H9 (cell line): ENCODE data around the gene NDUFV3. TPM values are rescaled to one million over a fixed set of nuclear protein-coding genes. Genes with fewer than 3 reads are reported as not detected.

ENCODE experiments used
- DNase-seq: peaks from one replicate; pipeline ENCODE4 v3.0.0-alpha.2; 2017
- H2AFZ ChIP-seq: one replicate; pipeline ENCODE4 v1.6.1; 2013; ENCODE audit warnings: mild to moderate bottlenecking, low read length, control low read depth, moderate library complexity
- H2AK5ac ChIP-seq: 2 replicates; pipeline ENCODE4 v1.6.1; 2013; ENCODE audit warnings: low read length, control low read depth, mixed read lengths; ENCODE audit not compliant: insufficient read length
- H2BK120ac ChIP-seq: one replicate; pipeline ENCODE4 v1.6.1; 2013; ENCODE audit warnings: low read depth, mild to moderate bottlenecking, low read length, control low read depth, inconsistent platforms; ENCODE audit not compliant: poor library complexity, severe bottlenecking
- H2BK12ac ChIP-seq: 2 replicates; pipeline ENCODE4 v1.6.1; 2013; ENCODE audit warnings: low read length, control low read depth, mixed read lengths, low read depth; ENCODE audit not compliant: insufficient read length
- H2BK15ac ChIP-seq: 2 replicates; pipeline ENCODE4 v1.6.1; 2013; ENCODE audit warnings: low read depth, low read length, control low read depth
- H2BK20ac ChIP-seq: one replicate; pipeline ENCODE4 v1.6.1; 2013; ENCODE audit warnings: low read depth, mild to moderate bottlenecking, low read length, control low read depth, inconsistent platforms; ENCODE audit not compliant: poor library complexity, severe bottlenecking
- H2BK5ac ChIP-seq: 2 replicates; pipeline ENCODE4 v1.6.1; 2013; ENCODE audit warnings: low read length, control low read depth, mixed read lengths; ENCODE audit not compliant: insufficient read length
- H3K14ac ChIP-seq: 2 replicates; pipeline ENCODE4 v1.6.1; 2013; ENCODE audit warnings: low read length, control low read depth; ENCODE audit not compliant: insufficient read depth
- H3K18ac ChIP-seq: 2 replicates; pipeline ENCODE4 v1.6.1; 2013; ENCODE audit warnings: low read depth, mild to moderate bottlenecking, mixed read lengths, low read length, control low read depth; ENCODE audit not compliant: insufficient read length
- H3K23ac ChIP-seq: 2 replicates; pipeline ENCODE4 v1.6.1; 2013; ENCODE audit warnings: low read length, control low read depth, mixed read lengths, low read depth; ENCODE audit not compliant: insufficient read length
- H3K23me2 ChIP-seq: 2 replicates; pipeline ENCODE4 v1.6.1; 2013; ENCODE audit warnings: low read depth, mild to moderate bottlenecking, mixed read lengths, low read length, control low read depth; ENCODE audit not compliant: insufficient read length, poor library complexity, severe bottlenecking
- H3K27ac ChIP-seq: 2 replicates; pipeline ENCODE4 v1.5.1; 2013; ENCODE audit warnings: low read length, control low read depth, mixed read lengths, low read depth; ENCODE audit not compliant: insufficient read length
- H3K27me3 ChIP-seq: 2 replicates; pipeline ENCODE4 v1.6.1; 2013; ENCODE audit warnings: low read length, control low read depth, inconsistent platforms; ENCODE audit not compliant: insufficient read depth
- H3K4ac ChIP-seq: 2 replicates; pipeline ENCODE4 v1.6.1; 2013; ENCODE audit warnings: low read depth, mild to moderate bottlenecking, control low read depth, inconsistent platforms, low read length, moderate library complexity
- H3K4me1 ChIP-seq: 2 replicates; pipeline ENCODE4 v1.6.1; 2013; ENCODE audit warnings: low read length, control low read depth, inconsistent platforms; ENCODE audit not compliant: insufficient read depth
- H3K4me2 ChIP-seq: 2 replicates; pipeline ENCODE4 v1.6.1; 2013; ENCODE audit warnings: low read length, control low read depth, mixed read lengths; ENCODE audit not compliant: insufficient read length, insufficient read depth
- H3K56ac ChIP-seq: 2 replicates; pipeline ENCODE4 v1.6.1; 2013; ENCODE audit warnings: low read depth, mild to moderate bottlenecking, mixed read lengths, low read length, control low read depth; ENCODE audit not compliant: insufficient read length
- H3K79me1 ChIP-seq: 2 replicates; pipeline ENCODE4 v1.6.1; 2013; ENCODE audit warnings: low read depth, mild to moderate bottlenecking, moderate library complexity, low read length, control low read depth, inconsistent platforms; ENCODE audit not compliant: insufficient read depth, poor library complexity, severe bottlenecking
- H3K79me2 ChIP-seq: 2 replicates; pipeline ENCODE4 v1.6.1; 2013; ENCODE audit warnings: low read length, control low read depth, inconsistent platforms; ENCODE audit not compliant: insufficient read depth
- H3K9ac ChIP-seq: 2 replicates; pipeline ENCODE4 v1.6.1; 2013; ENCODE audit warnings: low read length, control low read depth, mixed read lengths; ENCODE audit not compliant: insufficient read length; ENCODE audit errors: extremely low read depth
- H3K9me3 ChIP-seq: one replicate; pipeline ENCODE4 v1.6.1; 2013; ENCODE audit warnings: low read depth, low read length, inconsistent platforms; ENCODE audit not compliant: control insufficient read depth
- H3T11ph ChIP-seq: one replicate; pipeline ENCODE4 v1.6.1; 2013; ENCODE audit warnings: mild to moderate bottlenecking, low read length, control low read depth, inconsistent platforms
- H4K20me1 ChIP-seq: one replicate; pipeline ENCODE4 v1.6.1; 2013; ENCODE audit not compliant: control insufficient read depth, insufficient read length, insufficient read depth
- H4K5ac ChIP-seq: 2 replicates; pipeline ENCODE4 v1.6.1; 2013; ENCODE audit warnings: low read depth, mild to moderate bottlenecking, mixed read lengths, low read length, control low read depth; ENCODE audit not compliant: insufficient read length
- H4K8ac ChIP-seq: replicated peaks from 2 replicates; pipeline ENCODE4 v1.6.1; 2013; ENCODE audit warnings: low read length, control low read depth, mixed read lengths, low read depth; ENCODE audit not compliant: insufficient read length
- H4K91ac ChIP-seq: 2 replicates; pipeline ENCODE4 v1.6.1; 2013; ENCODE audit warnings: low read depth, mild to moderate bottlenecking, moderate library complexity, mixed read lengths, low read length, control low read depth; ENCODE audit not compliant: insufficient read length
- H3K27ac Mint-ChIP-seq, 3 experiments: 2 replicates in 2 of 3; 3 replicates in 1 of 3; pipeline ENCODE4 v1.8.0; 2020 to 2021; ENCODE audit warnings: mixed read lengths in 3 of 3, mild to moderate bottlenecking in 1 of 3, moderate library complexity in 1 of 3
- H3K27me3 Mint-ChIP-seq: 2 replicates; pipeline ENCODE4 v1.8.0; 2021; ENCODE audit warnings: low read depth, mild to moderate bottlenecking, moderate library complexity, mixed read lengths
- H3K36me3 Mint-ChIP-seq, 3 experiments: 2 replicates in 2 of 3; 3 replicates in 1 of 3; pipeline ENCODE4 v1.8.0; 2020 to 2021; ENCODE audit warnings: low read depth in 3 of 3, mixed read lengths in 3 of 3; ENCODE audit not compliant: insufficient read depth in 1 of 3
- H3K4me1 Mint-ChIP-seq, 2 experiments: 2 replicates each; pipeline ENCODE4 v1.8.0; 2020; ENCODE audit warnings: mixed read lengths in 2 of 2
- H3K4me3 Mint-ChIP-seq, 2 experiments: 2 replicates in 1 of 2; 3 replicates in 1 of 2; pipeline ENCODE4 v1.8.0; 2020 to 2021; ENCODE audit warnings: mild to moderate bottlenecking in 2 of 2, mixed read lengths in 2 of 2, moderate library complexity in 1 of 2
- H3K9me3 Mint-ChIP-seq, 2 experiments: 2 replicates in 1 of 2; 3 replicates in 1 of 2; pipeline ENCODE4 v1.8.0; 2020; ENCODE audit warnings: mild to moderate bottlenecking in 2 of 2, mixed read lengths in 2 of 2, moderate library complexity in 1 of 2
- WGBS: extraction: QIAGEN DNeasy Blood & Tissue Kit; methylation state at CpG from one replicate; pipeline ENCODE4 v1.1.7; 2013; ENCODE audit warnings: missing lambda C conversion rate, low lambda C conversion rate, mixed read lengths; ENCODE audit not compliant: insufficient read length; ENCODE audit errors: extremely low coverage; 5-methylcytosine and 5-hydroxymethylcytosine counted together
- total RNA-seq: library from RNA; stranded (reverse); gene quantifications from 2 replicates; pipeline ENCODE4 v1.2.1, GENCODE V29; 2021
- TF ChIP-seq, protein P1 (sequence below): fragments of 200-600 bp; sonication (generic); conservative IDR thresholded peaks from 3 replicates; pipeline ENCODE4 v1.8.0; 2021; ENCODE audit warnings: antibody characterized with exemption, mild to moderate bottlenecking

The NDUFV3 gene
- total RNA-seq, 1 experiment from 2014 or later: 35.6 TPM

DNA sequence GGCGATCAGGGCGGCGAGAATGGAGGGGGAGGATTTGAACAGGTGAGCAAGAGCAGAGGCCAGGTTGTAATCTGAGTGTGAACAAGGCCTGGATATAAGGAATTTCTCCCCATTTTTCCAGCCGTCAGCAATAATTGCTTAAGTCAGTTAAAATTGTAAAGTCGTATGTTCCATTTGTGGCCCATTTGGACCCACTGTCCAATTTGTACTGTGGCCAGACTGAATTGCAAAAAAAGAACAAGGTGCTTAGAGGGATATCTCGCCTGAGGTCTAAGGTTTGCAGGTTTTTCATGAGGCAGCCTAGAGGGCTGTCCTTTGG, 31.3 kb downstream of the NDUFV3 start:
- H2AFZ ChIP-seq: no peak overlapping the region
- H3K23ac ChIP-seq: no peak overlapping the region
- H3T11ph ChIP-seq: no peak overlapping the region
- peaks cover 30 to 31% of the 10 kb centered on the region in 2 experiments for H3K4me1 Mint-ChIP-seq
- H3K4me2 ChIP-seq: peak overlapping the region; percentile 34
- no peak overlapping the region for H2BK20ac ChIP-seq
- no peak overlapping the region for H2AK5ac ChIP-seq
- H4K20me1 ChIP-seq: no peaks in the 10 kb centered on the region
- H4K91ac ChIP-seq: no peak overlapping the region
- no peak overlapping the region for H2BK5ac ChIP-seq
- peaks cover 4 to 7% (median 5%) of the 10 kb centered on the region in 3 experiments; a peak in 5 of 7 replicates for H3K36me3 Mint-ChIP-seq
- H3K79me1 ChIP-seq: no peaks in the 10 kb centered on the region
- H3K9me3 Mint-ChIP-seq: no peaks in the 10 kb centered on the region
- H3K23me2 ChIP-seq: peaks cover 11% of the 10 kb centered on the region
- no peak overlapping the region for H2BK15ac ChIP-seq
- H4K5ac ChIP-seq: no peak overlapping the region
- peak overlapping the region in 1 of 2 experiments; percentile 71; a peak in 3 of 5 replicates for H3K4me3 Mint-ChIP-seq
- peak overlapping the region; percentile 94 for H3K9ac ChIP-seq
- no peaks in the 10 kb centered on the region; the same call in 1 of the 2 replicates for H3K79me2 ChIP-seq
- peak overlapping the region; percentile 87 for H3K18ac ChIP-seq
- H3K4me1 ChIP-seq: no peaks in the 10 kb centered on the region; the same call in 1 of the 2 replicates
- H3K9me3 ChIP-seq: no peaks in the 10 kb centered on the region
- peak overlapping the region; percentile 90 for H3K27ac ChIP-seq
- H3K14ac ChIP-seq: peak overlapping the region; percentile 86; the same call in 1 of the 2 replicates
- no CpG with 5 or more reads among the region's 6 CpGs for WGBS
- H3K27me3 Mint-ChIP-seq: peaks cover 1% of the 10 kb centered on the region; the same call in 1 of the 2 replicates
- H3K27me3 ChIP-seq: no peaks in the 10 kb centered on the region
- no peak overlapping the region for H3K56ac ChIP-seq
- no peak overlapping the region for H4K8ac ChIP-seq
- H3K27ac Mint-ChIP-seq: peak overlapping the region; percentile 97 to 99 (median 99)
- DNase-seq: no peak
- no peak overlapping the region; the same call in 1 of the 2 replicates for H3K4ac ChIP-seq
- TF ChIP-seq, protein P1, sequence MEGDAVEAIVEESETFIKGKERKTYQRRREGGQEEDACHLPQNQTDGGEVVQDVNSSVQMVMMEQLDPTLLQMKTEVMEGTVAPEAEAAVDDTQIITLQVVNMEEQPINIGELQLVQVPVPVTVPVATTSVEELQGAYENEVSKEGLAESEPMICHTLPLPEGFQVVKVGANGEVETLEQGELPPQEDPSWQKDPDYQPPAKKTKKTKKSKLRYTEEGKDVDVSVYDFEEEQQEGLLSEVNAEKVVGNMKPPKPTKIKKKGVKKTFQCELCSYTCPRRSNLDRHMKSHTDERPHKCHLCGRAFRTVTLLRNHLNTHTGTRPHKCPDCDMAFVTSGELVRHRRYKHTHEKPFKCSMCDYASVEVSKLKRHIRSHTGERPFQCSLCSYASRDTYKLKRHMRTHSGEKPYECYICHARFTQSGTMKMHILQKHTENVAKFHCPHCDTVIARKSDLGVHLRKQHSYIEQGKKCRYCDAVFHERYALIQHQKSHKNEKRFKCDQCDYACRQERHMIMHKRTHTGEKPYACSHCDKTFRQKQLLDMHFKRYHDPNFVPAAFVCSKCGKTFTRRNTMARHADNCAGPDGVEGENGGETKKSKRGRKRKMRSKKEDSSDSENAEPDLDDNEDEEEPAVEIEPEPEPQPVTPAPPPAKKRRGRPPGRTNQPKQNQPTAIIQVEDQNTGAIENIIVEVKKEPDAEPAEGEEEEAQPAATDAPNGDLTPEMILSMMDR: no peak
- no peak overlapping the region for H2BK12ac ChIP-seq
- no peak overlapping the region for H2BK120ac ChIP-seq
